Inflammatory macrophage treated with lipopolysaccharide for 4 hours (primary cell): ENCODE results near the gene GFPT2.
"Not testable (repeated sequence)": the region's sequence is repeated elsewhere in the genome, so short reads cannot be mapped to it uniquely, and the experiment has no call there.

ENCODE experiments used
- DNase-seq: peaks from one replicate; pipeline ENCODE4 v3.0.0-alpha.2; 2020

GFPT2 gene

GRCh38 chr5:180303226-180304015 lies 49.7 kb downstream of the GFPT2 start:
- no peak for DNase-seq

GRCh38 chr5:180302256-180302655 lies 50.9 kb downstream of the GFPT2 start:
- no peak for DNase-seq

DNA sequence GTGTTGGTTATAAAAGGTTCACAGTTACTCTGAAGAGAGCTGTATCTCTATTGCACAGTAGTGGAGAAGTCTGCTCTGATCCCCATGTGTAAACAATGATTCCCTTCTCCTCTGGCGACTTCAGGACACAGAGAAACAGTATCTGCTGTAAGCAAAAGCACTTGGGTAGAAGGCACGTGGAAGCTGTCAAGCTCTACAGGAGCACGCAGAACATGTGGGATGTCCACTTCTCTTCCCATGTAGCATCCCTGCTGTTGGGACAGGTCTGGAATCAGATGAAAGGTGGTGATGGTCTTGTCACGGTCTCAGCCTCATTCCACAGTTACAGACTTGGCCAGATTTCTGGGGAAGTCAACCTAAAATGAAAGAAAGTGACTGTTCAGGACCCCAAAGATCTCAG lies 51.9 kb downstream of the GFPT2 start:
- no peak for DNase-seq

DNA sequence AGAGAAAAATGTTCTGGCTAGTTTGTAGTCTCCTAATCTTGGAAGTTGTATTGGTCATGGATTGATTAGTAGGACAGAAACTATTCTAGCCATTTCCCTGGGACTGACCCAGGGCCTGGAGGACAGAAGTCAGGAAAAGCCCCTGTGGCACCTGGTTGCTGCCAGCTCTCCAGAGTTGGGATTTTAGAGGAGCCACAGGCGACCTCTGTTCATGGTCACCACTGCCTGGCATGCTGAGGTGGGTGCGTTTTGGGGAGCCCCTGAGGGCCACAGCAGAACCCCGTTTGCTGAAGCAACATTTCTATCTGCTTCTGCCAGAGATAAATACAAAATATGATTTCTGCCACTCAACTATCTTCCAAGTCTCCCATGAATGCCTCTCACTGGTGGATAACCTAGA lies 53.6 kb downstream of the GFPT2 start:
- DNase-seq, result no peak

DNA sequence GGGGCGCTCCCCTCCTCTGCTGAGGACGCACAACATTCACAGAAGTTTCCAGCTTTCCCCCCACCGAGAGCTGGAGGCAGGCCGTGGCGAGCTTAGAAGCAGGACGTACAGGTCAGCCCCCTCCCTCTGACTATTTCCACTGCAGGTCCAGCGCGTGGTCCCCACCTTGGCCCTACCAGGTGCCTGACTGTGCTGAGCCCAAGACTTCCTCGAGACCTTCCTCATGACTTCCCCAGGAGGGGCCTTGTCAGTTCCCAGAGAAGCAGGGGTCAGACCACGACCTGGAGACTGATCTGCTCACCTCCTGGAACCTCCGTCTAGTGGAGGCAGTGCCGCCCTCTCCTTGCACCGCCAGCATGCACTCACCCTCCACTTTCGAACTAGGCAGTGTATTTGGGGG lies 54.1 kb downstream of the GFPT2 start:
- not testable (repeated sequence) for DNase-seq

GRCh38 chr5:180297587-180298282 lies 55.4 kb downstream of the GFPT2 start:
- DNase-seq, result no peak

GRCh38 chr5:180296771-180297170 lies 56.4 kb downstream of the GFPT2 start:
- DNase-seq, result no peak

DNA sequence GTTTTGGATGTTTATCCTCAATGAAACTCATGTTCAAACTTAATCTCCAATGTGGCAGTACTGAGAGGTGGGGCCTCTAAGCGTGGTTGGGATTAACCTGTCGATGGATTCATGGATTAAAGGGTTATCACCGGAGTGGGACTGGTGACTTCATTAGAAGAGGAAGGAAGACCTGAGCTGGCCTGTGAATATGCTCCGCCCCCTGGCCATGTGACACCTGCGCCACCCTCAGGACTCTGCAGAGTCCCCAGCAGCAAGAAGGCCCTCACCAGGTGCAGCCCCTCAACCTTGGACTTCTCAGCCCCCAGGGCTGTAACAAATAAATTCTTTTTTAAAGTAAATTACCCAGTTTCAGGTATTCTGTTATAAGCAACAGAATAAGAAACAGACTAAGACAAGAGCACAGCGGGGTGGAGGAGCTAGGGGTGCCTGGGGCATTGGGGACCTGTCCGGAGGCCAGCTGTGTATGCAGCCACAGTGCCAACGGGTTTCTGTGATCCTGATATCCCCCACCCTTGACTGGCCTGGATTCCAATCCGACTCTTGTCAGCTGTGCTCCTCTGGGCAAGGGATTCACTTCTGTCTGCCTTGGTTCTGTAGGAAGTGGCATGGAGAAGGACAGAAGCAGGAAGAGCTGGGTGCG lies 58.1 kb downstream of the GFPT2 start:
- DNase-seq, result no peak

DNA sequence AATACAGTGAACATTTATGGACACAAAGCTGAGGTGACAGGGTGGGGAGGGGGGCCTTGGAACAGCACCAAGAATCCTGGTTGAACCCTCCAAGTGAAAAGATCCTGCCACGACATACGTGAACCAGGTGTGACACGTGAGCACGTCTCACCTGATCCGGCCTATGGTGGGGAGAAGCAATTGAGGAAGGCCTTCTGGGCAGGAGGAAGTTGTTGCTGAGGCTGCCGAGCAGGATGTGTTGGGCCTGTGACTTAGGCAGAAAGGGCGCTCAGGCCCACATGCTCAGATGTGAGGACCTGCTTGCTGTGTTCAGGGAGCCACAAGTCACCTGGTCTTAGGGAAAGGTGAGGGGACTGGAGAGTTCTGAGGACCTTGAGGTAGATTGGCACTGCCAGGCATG lies 58.7 kb downstream of the GFPT2 start:
- DNase-seq, result no peak

GRCh38 chr5:180291943-180292831 lies 60.9 kb downstream of the GFPT2 start, which contains the start of gene MAPK9:
Gene MAPK9 (minus strand): TSS chr5:180292083. CDS start chr5:180280561, 11,522 bp downstream.
- peak; percentile 84 for DNase-seq

DNA sequence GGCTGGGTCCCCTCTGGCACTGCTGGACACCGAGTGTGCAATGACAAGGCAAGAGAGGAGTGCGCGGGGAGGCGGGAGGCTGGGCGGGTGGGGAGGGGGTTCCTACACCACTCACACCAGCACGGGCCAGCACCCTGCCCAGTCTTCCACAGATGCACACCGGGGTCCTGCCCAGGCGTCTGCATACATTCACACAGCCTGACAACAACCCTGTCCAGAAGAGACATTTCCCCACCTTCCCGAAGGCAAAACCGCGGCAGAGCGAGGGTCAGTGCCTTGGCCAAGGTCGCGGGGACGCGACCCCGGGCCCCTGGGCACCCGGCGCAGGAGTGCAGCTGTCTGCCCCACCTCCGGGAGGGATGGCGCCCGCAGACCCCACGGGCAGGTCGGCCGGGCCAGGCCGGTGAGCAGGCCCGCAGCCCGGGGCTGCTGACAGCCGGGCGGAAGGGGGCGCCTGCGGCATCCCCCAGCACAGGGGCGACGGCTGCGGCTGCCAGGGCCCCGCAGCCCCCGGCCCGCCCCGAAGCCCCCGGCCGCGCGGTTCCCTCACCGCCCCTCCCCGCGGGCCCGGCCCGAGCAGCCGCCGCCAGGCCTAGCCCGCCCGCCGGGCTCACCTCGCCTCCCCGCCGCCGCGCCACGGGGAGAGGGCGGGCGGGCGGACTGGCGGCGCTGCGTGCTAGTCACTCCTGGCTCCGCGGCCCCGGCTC lies 61.7 kb downstream of the GFPT2 start:
- no peak for DNase-seq

DNA sequence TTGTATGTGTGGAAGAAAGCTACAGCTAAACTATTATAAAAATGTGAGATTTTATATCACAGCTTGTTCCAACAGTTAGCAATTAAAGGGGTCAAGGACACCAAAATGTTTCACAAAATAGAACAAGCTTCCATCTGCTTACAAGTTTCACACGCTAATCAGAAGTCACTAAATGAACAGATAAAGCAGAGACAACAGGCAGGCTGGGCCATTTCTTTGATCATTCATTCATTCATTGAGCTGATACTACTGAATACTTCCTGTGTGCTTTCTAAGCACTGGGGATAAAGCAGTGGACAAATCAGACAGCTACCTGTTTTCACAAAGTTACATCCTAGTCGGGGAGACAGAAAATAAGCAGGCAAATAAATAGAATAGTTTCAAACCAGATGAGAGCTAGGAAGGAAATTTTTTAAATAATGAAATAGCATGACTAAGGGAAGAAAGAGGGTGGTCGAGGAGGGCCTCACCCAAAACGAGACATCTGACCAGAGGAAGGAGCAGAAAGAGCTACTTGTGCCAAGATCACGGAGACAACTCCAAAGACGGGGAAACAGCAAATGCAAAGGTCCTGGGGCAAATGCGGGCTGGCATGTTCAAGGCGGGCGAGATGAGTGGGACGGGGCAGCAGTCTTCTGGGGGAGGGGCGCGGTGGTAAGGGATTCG lies 62.4 kb downstream of the GFPT2 start:
- no peak for DNase-seq

- no peak for DNase-seq
Observed at GRCh38 chr5:180289966-180290365, 63.2 kb downstream of the GFPT2 start.

GRCh38 chr5:180289433-180289832 lies 63.7 kb downstream of the GFPT2 start:
- DNase-seq, result no peak

DNA sequence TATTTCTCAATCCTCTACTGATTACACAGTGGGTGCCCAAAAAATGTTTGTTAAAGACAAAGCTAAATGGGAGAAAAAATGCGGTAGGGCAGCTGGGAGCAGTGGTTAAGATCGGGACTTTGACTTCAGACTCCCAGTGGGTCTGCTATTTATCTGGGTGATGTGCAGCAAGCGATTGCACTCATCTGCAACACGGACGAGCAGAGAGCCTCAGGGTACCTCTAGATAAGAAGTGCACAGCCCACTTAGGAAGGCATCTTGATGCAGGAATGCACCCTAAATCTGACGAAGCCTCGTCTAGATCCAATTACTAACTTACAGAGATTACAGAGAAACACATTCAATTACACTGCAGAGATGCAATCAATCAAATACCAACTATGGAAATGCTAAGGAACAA lies 65.3 kb downstream of the GFPT2 start:
- no peak for DNase-seq

- DNase-seq, result no peak
Observed at GRCh38 chr5:180287404-180287803, 65.7 kb downstream of the GFPT2 start.

- DNase-seq, result peak; percentile 39
Observed at GRCh38 chr5:180284149-180284548, 69.0 kb downstream of the GFPT2 start.

- no peak for DNase-seq
Observed at GRCh38 chr5:180283026-180283615, 70.0 kb downstream of the GFPT2 start.

GRCh38 chr5:180282281-180282680 lies 70.9 kb downstream of the GFPT2 start:
- DNase-seq, result no peak

DNA sequence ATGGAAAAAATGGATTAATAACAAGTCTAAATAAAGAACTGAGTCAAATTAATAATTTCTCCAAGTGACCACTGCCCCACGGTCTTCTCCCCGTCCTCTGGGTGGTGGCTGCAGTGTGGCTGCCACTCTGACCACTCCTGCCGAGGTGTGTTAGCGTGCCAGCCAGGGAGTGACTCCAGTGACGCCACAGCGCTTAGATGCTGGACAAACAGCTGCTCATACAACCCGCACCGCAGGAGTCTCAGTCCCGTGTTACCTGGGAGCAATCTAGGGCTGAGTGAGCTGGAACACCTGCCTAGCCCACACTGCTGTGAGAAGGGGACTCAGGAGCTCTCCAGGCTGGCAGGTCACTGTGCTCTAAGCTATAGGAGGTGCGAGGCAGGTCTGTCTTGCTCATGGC lies 71.4 kb downstream of the GFPT2 start:
- DNase-seq, result no peak

DNA sequence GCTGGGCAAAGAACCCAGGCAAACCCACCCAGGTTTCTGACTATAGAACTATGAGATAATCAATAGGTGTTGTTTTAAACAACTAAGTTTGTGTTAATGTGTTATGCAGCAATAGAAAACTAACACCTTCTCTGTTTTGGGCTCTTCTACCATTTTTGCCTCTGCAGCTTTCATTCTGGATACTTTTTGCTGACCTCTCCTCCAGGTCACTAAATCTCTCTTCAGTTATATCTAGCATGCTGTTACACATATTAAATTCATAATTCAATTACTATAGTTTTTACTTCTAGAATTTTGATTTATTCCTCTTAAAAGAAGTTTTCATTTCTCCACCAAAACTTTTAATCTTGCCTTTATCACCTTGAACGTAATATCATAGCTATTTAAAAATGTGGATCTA lies 78.4 kb downstream of the GFPT2 start:
- DNase-seq, result no peak
